Muscle of arm (tissue), 12 donors: ENCODE results near the gene PLCB3. TPM values are rescaled to one million over a fixed set of nuclear protein-coding genes. Genes with fewer than 3 reads are reported as not detected.
"Not testable (repeated sequence)": the region's sequence is repeated elsewhere in the genome, so short reads cannot be mapped to it uniquely, and the experiment has no call there.

Source experiments
- DNase-seq: peaks from one replicate; pipeline ENCODE4 v3.0.0-alpha.2; 2013
- polyA plus RNA-seq, 12 donors: library from polyadenylated mRNA; unstranded; fragments of 120-200 nt; gene quantifications; one replicate each; pipeline ENCODE4 v1.2.1, GENCODE V29; 2013; ENCODE audit not compliant: insufficient read length in 12 of 12

The PLCB3 gene
- polyA plus RNA-seq, 12 donors: 8.5 to 18.9 (median 10.4) TPM; not detected in 1

DNA sequence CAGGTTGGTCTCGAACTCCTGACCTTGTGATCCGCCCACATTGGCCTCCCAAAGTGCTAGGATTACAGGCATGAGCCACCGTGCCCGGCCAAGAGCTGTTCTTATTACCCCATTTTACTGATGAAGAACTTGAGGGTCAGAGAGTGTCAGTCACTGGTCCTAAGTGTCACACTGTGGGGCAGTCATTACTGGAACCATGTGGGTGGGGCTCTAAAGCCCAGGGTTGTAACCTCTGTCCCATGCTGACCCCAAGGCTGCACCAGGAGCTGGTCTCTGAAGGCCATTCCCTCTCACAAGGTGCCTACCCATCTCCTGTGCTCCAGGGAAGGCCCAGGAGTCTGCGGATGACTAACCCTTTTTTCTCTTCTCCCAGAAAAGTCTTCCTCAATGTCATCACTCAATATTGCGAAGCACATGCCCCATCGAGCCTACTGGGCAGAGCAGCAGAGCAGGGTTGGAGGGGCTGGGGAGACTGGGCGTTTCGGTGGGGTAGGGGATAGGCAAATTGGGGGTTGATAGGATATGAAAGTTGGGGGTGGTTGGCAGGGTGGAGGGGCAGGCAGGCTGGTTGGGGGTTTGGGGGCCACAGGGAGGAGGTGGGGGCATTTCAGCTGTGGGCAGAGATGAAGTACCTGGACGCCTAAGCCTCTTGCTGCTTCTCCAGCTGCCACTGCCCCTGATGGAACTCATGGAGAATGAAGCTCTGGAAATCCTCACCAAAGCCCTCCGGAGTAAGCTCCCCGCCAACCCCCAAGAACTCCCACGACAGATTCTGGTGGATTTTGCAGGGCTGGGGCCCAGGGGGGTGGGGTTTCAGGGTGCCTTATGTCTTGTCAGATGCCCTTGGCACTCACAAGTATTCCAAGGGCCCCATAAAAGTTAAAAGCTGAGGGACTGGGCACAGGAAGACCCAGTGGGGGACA, 52.0 kb downstream of the PLCB3 start:
- no peak for DNase-seq

GRCh38 chr11:64304032-64304315, 52.6 kb downstream of the PLCB3 start:
- DNase-seq: no peak

DNA sequence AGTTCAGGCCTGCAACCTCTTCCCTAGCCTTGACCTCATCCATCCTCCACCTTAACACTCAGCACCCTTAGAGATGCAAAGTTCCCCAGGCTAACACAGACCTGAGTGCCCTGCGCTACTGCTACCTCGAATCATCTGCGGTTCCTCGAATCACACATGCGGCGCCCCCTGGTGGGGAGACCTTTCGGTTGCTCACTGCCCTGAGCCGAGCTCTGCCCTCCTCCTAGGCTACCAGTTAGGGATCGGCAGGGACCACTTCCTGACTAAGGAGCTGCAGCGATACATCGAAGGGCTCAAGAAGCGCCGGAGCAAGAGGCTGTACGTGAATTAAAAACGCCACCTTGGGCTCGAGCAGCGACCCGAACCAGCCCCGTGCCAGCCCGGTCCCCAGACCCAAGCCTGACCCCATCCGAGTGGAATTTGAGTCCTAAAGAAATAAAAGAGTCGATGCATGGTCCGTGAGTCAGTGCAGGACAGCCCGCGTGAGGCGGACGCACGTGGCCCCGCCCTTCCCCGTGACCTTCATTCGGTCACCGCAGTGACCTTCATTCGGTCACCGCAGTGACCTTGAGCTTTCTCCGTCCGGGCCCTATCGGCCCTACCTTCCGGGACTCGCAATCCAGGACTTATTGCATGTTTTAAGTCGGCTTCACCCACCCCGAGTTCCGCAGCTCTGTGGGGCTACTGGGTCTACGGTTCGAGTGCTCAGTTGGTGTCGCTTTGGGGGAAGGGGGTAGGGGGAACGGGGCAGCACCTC, 53.2 kb downstream of the PLCB3 start:
- DNase-seq: peak; percentile 85

DNA sequence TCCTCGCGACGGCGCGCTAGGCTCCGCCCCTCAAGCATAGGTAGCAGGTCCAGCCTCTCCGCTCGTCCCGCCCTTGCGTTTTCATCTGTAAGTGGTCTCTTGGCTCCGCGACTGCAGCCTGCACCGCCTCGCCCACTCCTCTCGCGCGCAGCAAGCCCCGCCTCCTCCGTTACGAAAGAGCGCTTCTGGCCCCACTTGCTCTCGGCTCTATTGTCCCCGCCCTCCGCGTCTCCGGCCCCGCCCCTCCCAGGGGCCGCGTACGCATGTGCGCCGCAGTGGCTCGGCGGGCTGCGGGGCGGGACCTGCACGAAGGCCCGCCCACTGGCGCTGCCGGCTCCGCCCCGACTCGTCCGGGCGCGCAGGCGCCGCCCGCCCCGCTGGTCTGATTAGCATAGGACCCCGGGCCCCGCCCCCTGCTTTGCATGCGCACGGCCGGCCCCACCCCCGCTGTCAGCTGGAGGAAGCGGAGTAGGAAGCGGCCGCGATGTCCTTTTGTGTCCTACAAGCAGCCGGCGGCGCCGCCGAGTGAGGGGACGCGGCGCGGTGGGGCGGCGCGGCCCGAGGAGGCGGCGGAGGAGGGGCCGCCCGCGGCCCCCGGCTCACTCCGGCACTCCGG, 53.9 kb downstream of the PLCB3 start, which contains the start of gene ESRRA:
Gene ESRRA (plus strand): TSS at position 450 of the 616 bp plus-strand sequence. CDS start 1,656 bp downstream, outside the sequence.
- peak; percentile 97 for DNase-seq

- no peak for DNase-seq
Observed at GRCh38 chr11:64305691-64306562, 54.6 kb downstream of the PLCB3 start.

DNA sequence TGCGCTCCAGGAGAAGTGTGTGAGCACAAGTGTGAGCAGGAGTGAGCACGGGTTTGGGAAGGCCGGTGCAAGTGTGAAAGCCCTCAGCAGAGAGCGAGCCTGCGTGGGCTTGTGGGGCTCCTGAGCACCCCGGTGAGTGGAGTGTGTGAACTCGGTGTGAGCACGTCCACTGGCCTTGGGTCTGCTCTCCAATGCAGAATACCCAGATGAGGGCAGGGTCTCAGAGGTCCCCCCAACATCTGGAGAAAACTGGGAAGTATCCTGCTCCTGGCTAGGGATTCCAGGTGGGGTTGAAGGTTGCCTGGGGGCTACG, 55.2 kb downstream of the PLCB3 start:
- DNase-seq: no peak

DNA sequence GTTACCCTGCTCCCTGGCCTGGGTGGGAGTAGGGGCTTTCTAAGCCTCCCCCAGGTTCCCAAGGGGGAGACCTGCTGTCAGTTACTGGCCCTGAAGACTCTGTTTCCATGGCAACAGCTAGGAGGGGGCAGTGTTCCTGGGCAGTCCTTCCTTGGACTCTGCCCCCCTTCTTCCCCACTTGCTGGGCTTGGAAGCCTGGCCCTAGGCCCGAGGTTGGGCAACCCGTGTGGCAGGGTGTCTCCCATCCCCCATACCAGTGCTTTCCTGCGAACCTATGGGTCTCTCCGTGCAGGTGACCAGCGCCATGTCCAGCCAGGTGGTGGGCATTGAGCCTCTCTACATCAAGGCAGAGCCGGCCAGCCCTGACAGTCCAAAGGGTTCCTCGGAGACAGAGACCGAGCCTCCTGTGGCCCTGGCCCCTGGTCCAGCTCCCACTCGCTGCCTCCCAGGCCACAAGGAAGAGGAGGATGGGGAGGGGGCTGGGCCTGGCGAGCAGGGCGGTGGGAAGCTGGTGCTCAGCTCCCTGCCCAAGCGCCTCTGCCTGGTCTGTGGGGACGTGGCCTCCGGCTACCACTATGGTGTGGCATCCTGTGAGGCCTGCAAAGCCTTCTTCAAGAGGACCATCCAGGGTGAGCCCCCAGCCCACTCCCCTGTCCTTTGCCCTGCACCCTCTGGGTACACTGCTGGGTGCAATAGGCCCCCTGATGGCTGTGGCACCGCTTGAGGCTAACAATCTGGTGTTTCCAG, 55.7 kb downstream of the PLCB3 start:
- DNase-seq: no peak

DNA sequence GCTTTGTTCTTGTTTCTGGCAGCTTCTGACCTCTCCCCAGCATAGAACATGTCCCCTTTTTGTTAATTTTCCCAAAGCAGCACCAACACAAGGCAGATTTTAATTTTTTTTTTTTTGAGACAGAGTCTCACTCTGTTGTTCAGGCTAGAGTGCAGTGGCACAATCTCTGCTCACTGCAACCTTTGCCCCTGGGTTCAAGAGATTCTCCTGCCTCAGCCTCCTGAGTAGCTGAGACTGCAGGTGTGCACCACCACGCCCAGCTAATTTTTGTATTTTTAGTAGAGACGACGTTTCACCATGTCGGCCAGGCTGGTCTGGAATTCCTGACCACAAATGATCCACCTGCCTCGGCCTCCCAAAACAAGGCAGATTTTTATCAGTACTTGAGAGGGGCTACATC, 56.5 kb downstream of the PLCB3 start:
- DNase-seq: not testable (repeated sequence)

DNA sequence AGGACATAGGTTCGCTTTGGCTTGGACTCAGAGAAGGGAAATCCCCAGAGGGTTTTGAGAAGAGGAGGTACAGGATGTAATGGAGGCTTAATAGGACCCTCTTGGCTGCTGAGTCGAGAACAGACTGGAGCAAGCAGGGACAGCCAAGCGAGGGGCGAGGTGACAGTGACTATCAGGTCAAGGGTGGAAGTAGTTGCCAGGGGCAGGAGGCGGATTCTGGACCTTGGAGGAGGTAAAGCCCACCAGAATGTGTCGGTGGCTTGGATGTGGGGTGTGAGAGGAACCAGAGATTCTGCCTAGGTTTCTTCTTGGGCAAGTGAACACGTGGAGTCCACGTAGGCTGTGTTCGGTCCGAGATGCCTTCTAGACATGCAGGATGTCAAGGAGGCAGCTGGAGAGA, 61.6 kb downstream of the PLCB3 start:
- no peak for DNase-seq

DNA sequence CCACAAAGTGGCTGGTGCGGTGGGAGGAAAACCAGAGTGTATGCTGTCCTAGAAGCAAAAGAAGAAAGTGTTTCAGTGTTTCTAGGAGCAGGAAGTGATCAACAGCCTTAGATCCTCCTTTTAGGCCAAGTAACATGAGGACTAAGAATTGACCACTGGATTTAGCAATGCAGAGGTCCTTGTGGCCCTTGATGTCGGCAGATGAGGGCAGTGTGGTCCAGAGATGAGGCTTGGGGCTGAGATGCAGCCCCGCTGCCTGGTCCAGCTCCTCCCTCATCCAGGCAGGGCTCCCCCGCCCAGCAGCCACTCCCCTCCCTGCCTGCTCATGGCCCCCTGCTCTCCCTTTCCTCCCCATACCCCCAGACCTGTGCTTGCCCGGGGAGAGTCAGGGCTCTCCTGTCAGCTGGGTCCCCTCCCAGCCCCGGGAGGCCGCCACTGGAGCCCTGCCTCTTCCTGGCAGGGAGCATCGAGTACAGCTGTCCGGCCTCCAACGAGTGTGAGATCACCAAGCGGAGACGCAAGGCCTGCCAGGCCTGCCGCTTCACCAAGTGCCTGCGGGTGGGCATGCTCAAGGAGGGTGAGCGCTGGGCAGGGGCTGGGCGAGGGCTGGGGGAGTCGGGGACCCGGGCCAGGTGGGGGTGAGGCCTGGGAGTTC, 62.3 kb downstream of the PLCB3 start:
- DNase-seq: no peak

DNA sequence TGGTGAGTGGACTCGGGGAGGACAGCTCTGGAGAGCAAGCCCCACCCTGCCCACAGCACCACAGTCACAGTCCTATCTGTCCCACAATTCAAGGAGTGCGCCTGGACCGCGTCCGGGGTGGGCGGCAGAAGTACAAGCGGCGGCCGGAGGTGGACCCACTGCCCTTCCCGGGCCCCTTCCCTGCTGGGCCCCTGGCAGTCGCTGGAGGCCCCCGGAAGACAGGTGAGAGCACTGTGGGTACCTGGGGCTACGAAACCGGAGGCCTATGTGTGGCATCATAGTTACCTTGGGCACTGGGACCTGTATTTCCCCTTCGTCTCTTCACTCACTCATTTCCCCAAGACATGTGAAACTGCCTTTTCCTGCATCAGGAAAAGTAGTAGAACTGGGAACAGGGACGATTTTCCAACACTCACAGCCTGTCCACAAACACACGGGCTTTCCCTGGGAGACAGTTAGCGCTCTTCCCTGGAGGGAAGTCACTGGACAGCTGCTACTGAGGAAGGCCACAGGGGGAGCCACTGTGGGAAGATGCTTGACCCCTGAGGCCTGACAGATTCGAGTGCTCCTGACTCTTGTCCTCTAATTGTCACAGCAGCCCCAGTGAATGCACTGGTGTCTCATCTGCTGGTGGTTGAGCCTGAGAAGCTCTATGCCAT, 62.9 kb downstream of the PLCB3 start:
- no peak for DNase-seq

DNA sequence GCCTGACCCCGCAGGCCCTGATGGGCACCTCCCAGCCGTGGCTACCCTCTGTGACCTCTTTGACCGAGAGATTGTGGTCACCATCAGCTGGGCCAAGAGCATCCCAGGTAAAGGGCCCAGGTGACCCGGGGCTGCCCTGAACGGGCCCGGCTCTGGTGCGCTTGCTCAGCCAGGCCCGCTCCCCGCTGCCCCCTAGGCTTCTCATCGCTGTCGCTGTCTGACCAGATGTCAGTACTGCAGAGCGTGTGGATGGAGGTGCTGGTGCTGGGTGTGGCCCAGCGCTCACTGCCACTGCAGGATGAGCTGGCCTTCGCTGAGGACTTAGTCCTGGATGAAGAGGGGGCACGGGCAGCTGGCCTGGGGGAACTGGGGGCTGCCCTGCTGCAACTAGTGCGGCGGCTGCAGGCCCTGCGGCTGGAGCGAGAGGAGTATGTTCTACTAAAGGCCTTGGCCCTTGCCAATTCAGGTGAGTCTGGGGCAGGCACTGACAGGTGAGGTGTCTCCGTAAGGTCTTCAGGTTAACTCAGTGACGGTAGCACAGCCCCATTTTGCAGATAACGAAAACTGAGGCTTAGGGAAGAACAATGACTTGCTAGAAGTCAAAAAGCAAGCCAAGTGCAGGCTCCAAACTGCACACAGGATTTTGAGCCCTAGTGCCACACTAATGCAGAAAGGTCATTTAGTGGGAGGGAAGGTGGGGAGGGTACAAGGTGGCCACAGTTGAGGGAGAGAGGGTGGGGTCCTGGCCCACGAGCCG, 63.7 kb downstream of the PLCB3 start:
- no peak for DNase-seq

GRCh38 chr11:64315667-64316526, 64.6 kb downstream of the PLCB3 start:
- DNase-seq: not testable (repeated sequence)

DNA sequence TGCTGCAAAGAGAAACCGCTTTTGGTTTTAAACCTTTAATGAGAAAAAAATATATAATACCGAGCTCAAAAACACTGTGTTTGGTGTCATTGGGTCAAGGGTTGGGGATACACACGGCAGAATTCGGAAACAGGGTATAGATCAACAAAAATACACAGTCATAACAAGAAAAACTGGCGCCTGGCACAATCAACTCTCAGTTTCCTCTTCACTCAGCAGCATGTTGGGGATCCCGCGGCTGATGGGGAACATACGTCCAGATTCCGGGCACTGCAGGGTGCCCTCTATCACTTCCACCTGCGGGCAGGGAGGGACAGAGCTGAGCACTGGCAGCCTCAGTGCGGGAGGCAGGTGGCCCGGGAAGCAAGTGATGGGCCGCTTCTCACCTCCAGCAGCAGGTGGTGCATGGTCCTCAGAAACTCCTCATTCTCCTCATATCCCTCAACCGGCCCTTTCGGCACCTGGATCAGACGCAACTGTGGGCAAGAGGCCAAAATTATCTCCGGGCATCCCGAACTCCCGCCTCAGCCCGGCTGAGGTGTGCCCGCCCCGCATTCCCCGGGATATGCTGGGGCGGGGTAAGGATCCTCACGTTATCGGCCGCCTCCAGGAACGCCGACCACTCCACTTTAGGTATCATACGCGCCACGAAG, 65.5 kb downstream of the PLCB3 start:
- no peak for DNase-seq

DNA sequence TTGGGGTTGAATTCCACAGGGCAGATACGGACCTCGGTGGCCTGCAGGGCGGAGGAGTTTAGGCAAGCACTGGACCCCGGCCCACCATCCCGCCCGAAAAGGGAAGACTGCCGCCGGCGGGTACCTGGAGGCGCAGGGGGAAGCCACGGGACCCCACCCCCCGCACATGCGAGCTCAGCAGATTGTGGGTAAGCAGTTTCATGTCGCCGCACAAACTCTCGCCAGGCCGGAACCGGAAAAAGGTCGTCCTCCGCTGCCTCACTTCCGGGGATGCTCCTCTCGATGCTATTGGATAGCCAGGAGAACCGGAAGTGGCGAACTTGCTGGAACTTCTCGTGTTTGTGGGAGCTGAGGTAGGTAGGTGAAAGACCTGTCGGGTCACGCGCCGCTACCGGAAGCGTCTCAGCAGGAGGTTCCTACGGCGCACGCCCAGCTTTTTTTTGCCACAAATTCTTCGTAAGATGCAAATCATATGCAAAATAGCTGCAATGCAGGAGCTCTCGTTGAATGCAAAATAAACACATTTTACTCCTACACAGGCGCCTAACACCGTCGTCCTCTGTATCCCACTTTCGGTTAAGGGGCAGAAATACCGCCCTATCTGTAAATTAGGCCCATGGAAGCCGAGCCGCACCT, 66.1 kb downstream of the PLCB3 start, which contains the start of gene TRMT112:
Gene TRMT112 (minus strand): TSS at position 235 of the 636 bp plus-strand sequence. CDS start 33 bp downstream, at position 202.
- peak; percentile 97 for DNase-seq

GRCh38 chr11:64317961-64318765, 66.8 kb downstream of the PLCB3 start, which contains the start of gene PRDX5:
Gene PRDX5, plus strand, starts transcription at chr11:64318121. Its CDS starts 95 bp downstream, at chr11:64318216.
- DNase-seq: peak; percentile 97
